SK-N-MC (cell line): Measurements from ENCODE around the gene ATP9B.

Experiments
- EZH2 ChIP-seq: fragments of 200-600 bp; sonication (generic); IDR thresholded peaks from one replicate; pipeline ENCODE4 v1.6.1; 2017; ENCODE audit warnings: antibody characterized with exemption
- POLR2AphosphoS5 ChIP-seq: IDR thresholded peaks from 2 replicates; pipeline ENCODE4 v1.6.1; 2012; ENCODE audit warnings: mild to moderate bottlenecking, low read depth, low read length, borderline replicate concordance

- TF ChIP-seq POLR2AphosphoS5 (no peak), EZH2 (no peak)
Measured at GRCh38 chr18:79343567-79344207, 274.5 kb downstream of the ATP9B start.
